ENCODE data around the gene ACAD10. TPM values are rescaled to one million over a fixed set of nuclear protein-coding genes. Genes with fewer than 3 reads are reported as not detected.

Gene ACAD10
- total RNA-seq: 10 to 100 TPM; 13.9 to 20.4 (median 16.6) TPM

DNA sequence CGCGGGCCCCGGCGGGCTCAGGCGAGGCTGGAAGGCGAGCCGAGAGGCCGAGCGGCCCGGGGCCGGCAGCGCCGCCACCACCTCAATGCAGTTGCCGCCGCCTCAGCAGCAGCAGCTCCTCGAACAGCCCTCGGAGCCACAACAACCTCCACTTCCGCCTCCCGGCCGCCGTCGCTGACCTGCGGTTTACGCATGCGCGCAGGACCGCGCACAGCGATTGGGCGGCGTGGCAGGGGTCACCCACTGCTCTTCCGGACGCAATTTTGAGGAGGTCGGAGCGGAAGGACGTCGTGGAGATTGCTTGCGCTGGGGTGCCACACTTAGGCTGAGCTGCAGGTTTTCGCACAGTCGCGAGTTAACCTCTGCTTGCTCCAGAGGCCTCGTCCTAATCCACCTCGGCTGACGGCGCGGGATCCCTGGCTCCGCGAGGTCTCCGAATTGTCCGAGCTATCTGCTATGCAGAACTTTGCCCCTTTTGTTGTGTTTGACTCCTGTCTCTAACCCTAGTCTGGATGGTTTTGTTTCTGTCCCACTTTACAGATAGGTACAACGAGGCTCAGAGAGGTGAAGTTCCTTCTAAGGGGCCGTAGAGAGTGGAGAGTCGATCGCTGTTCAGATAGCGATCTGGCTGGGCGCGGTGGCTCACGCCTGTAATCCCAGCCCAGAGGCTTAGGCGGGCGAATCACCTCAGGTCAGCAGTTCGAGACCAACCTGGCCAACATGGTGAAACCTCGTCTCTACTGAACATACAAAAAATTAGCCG, at the start of gene ACAD10, which contains the start of gene BRAP:
ACAD10 (plus strand) TSS at position 243 of the 763 bp plus-strand sequence. CDS start 6,657 bp downstream, outside the sequence.
BRAP (minus strand) TSS at position 146 of the 763 bp plus-strand sequence. CDS start 164 bp downstream, outside the sequence.
- DNase-seq: peak; percentile 63
- no peaks in the 10 kb centered on the region for H3K27me3 ChIP-seq
- H3K27ac ChIP-seq: peak within 1 kb of the TSS; percentile 83 to 94 (median 92)
- 0 to 2% methylated on average over 19 to 38 of the region's 63 CpGs for WGBS, 2 donors
- TF ChIP-seq, protein P1, sequence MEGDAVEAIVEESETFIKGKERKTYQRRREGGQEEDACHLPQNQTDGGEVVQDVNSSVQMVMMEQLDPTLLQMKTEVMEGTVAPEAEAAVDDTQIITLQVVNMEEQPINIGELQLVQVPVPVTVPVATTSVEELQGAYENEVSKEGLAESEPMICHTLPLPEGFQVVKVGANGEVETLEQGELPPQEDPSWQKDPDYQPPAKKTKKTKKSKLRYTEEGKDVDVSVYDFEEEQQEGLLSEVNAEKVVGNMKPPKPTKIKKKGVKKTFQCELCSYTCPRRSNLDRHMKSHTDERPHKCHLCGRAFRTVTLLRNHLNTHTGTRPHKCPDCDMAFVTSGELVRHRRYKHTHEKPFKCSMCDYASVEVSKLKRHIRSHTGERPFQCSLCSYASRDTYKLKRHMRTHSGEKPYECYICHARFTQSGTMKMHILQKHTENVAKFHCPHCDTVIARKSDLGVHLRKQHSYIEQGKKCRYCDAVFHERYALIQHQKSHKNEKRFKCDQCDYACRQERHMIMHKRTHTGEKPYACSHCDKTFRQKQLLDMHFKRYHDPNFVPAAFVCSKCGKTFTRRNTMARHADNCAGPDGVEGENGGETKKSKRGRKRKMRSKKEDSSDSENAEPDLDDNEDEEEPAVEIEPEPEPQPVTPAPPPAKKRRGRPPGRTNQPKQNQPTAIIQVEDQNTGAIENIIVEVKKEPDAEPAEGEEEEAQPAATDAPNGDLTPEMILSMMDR (IDR thresholded peaks at IDR 0.05): peak in 1 of 6 experiments; percentile 13
- peak in 3 of 4 donors; percentile 46 to 81 (median 74) for TF ChIP-seq POLR2A (IDR thresholded peaks at IDR 0.05)
- H3K4me1 ChIP-seq: peaks cover 15 to 38% (median 19%) of the 10 kb centered on the region in 3 donors
- H3K36me3 ChIP-seq: peaks cover 0 to 24% (median 14%) of the 10 kb centered on the region in 3 donors
- no peaks in the 10 kb centered on the region for H3K9me3 ChIP-seq
- intact Hi-C loops (cut with DNase I): no loop called here
- H3K4me3 ChIP-seq: peak within 1 kb of the TSS; percentile 81 to 100 (median 87)

DNA sequence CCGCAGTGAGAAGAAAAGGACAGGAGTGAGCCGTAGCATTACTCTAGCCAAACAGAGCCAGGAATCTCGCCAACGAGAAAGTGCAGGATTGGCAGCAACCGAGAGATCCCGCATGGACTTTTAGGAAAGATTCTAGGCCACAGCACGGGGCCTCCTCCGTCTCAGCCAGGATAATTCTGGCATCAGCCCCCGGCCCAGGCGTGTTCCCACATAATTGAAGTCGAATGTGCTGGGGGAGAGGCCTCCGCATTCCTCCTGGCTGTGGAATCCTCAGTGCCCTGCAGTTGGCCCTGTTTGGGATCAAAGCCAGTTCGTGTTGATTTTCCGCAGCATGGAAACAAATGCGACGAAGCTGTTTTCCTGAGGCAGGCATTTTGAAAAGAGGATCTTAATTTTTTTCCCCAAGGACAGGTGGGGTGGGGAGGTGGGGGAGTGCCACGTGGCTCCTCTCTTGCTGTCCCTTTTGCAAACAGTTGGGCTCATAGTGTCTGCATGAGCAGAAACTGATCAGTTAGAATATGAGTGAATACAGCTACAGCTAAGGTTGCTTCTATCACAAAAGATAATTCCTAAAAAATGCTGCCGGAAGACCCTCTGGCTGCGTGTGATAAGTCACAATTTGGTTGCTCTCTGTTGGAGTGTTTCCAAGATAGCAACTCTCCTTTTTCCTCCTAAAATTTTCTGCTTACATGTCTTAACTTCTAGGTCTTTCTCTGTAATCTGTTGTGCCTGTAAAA, 49.5 kb upstream of the ACAD10 start:
- no peaks in the 10 kb centered on the region for H3K27me3 ChIP-seq
- peaks cover 0 to 21% (median 0%) of the 10 kb centered on the region in 3 donors for H3K36me3 ChIP-seq
- intact Hi-C loops (cut with DNase I): no loop called here
- peak overlapping the region; percentile 36 to 75 (median 64) for H3K27ac ChIP-seq
- H3K4me3 ChIP-seq: peak overlapping the region in 2 of 4 donors; percentile 7
- TF ChIP-seq, protein P1 (IDR thresholded peaks at IDR 0.05): no peak
- TF ChIP-seq POLR2A (IDR thresholded peaks at IDR 0.05): no peak
- H3K9me3 ChIP-seq: no peaks in the 10 kb centered on the region
- no peak for DNase-seq
- 29 to 30% methylated on average over 18 to 19 of the region's 19 CpGs for WGBS, 2 donors
- H3K4me1 ChIP-seq: peaks cover 4 to 23% (median 4%) of the 10 kb centered on the region in 3 donors

DNA sequence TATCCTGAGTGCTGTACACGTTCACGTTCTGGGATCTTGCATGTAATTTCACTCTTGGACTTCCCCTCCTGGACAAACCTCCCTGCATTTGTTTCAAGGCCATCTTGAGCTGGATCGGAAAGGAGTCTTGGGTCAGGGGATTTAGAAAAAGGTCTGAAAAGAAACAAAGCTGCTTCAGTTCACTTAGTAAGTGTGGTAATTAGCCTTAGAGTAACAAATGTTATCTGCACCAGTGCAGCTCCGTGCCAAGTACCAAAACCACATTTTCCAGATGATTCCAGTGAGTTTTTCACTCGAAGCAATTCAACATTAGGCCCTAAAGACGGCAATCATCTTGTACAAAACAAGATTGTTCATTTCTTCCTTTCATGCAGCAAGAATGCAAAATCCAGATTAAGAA, 47.3 kb upstream of the ACAD10 start:
- Histone ChIP-seq H3K27me3 (no peaks in the 10 kb centered on the region), H3K36me3 (peaks cover 0 to 40% (median under 1%) of the 10 kb centered on the region in 3 donors), H3K9me3 (no peaks in the 10 kb centered on the region), H3K4me3 (no peak overlapping the region), H3K4me1 (peaks cover 4 to 37% (median 4%) of the 10 kb centered on the region in 3 donors), H3K27ac (no peak overlapping the region)
- TF ChIP-seq, protein P1 (IDR thresholded peaks at IDR 0.05): no peak
- TF ChIP-seq POLR2A (IDR thresholded peaks at IDR 0.05): no peak
- 72 to 84% methylated on average over 6 of the region's 6 CpGs for WGBS, 2 donors
- intact Hi-C loops (cut with DNase I): no loop called here
- no peak for DNase-seq

DNA sequence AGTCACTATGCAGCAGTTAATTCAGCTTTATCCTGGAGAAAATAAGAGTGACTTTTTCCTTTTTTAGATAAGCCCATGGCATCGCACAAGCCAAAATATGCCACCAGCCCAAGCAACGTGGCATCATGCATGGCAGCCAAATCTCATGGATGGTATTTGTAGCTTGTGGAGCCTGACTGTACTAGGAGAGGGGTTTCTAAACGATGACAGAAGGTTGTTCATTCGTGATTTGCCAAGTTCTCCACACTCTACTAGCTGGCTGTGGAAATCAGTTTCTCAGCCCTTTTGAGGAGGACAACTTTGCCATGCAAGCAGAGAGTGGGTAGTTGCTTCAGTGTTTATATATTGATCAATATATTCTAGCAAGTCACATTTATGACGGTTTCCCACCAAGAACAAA, 45.3 kb upstream of the ACAD10 start:
- no peak for DNase-seq
- Histone ChIP-seq H3K27ac (no peak overlapping the region), H3K27me3 (no peaks in the 10 kb centered on the region), H3K4me3 (no peak overlapping the region), H3K4me1 (peaks cover 4 to 36% (median 4%) of the 10 kb centered on the region in 3 donors), H3K9me3 (no peaks in the 10 kb centered on the region), H3K36me3 (peaks cover 10 to 60% (median 11%) of the 10 kb centered on the region in 3 donors)
- intact Hi-C loops (cut with DNase I): no loop called here
- 84 to 88% methylated on average over 5 of the region's 5 CpGs for WGBS, 2 donors
- no peak for TF ChIP-seq POLR2A (IDR thresholded peaks at IDR 0.05)
- TF ChIP-seq, protein P1 (IDR thresholded peaks at IDR 0.05): no peak

Measured in esophagus squamous epithelium (tissue), 5 donors.